Measurements from ENCODE around the gene MSI2. TPM values are rescaled to one million over a fixed set of nuclear protein-coding genes. Genes with fewer than 3 reads are reported as not detected.
A peak's percentile ranks its signal among the peaks of the same experiment; 100 is the strongest.

The MSI2 gene
- total RNA-seq, 1 experiment from 2014 or later: 61.2 TPM

- no peak for DNase-seq (ENCODE audit: low spot score)
Observed at GRCh38 chr17:57629886-57630285, 373.6 kb downstream of the MSI2 start.

- no peak for DNase-seq (ENCODE audit: low spot score)
Observed at GRCh38 chr17:57630736-57631135, 374.4 kb downstream of the MSI2 start.

- DNase-seq (ENCODE audit: low spot score): no peak
Observed at GRCh38 chr17:57631871-57632270, 375.5 kb downstream of the MSI2 start.

- no peak for DNase-seq (ENCODE audit: low spot score)
Observed at GRCh38 chr17:57632294-57632693, 376.0 kb downstream of the MSI2 start.

GRCh38 chr17:57633236-57633635 is 376.9 kb downstream of the MSI2 start:
- no peak for DNase-seq (ENCODE audit: low spot score)

GRCh38 chr17:57634713-57635465 is 378.6 kb downstream of the MSI2 start:
- DNase-seq (ENCODE audit: low spot score): peak; percentile 26

- no peak for DNase-seq (ENCODE audit: low spot score)
Observed at GRCh38 chr17:57636274-57636673, 380.0 kb downstream of the MSI2 start.

- no peak for DNase-seq (ENCODE audit: low spot score)
Observed at GRCh38 chr17:57636985-57637665, 380.8 kb downstream of the MSI2 start.

- no peak for DNase-seq (ENCODE audit: low spot score)
Observed at GRCh38 chr17:57637666-57638010, 381.3 kb downstream of the MSI2 start.

- no peak for DNase-seq (ENCODE audit: low spot score)
Observed at GRCh38 chr17:57638284-57638683, 382.0 kb downstream of the MSI2 start.

- no peak for DNase-seq (ENCODE audit: low spot score)
Observed at GRCh38 chr17:57639381-57639780, 383.1 kb downstream of the MSI2 start.

- DNase-seq (ENCODE audit: low spot score): no peak
Observed at GRCh38 chr17:57640079-57640478, 383.8 kb downstream of the MSI2 start.

- no peak for DNase-seq (ENCODE audit: low spot score)
Observed at GRCh38 chr17:57641761-57642160, 385.4 kb downstream of the MSI2 start.

- no peak for DNase-seq (ENCODE audit: low spot score)
Observed at GRCh38 chr17:57643062-57643461, 386.7 kb downstream of the MSI2 start.

- DNase-seq (ENCODE audit: low spot score): no peak
Observed at GRCh38 chr17:57644326-57644725, 388.0 kb downstream of the MSI2 start.

- DNase-seq (ENCODE audit: low spot score): no peak
Observed at GRCh38 chr17:57645950-57646665, 389.8 kb downstream of the MSI2 start.

GRCh38 chr17:57648720-57649119 is 392.4 kb downstream of the MSI2 start:
- no peak for DNase-seq (ENCODE audit: low spot score)

GRCh38 chr17:57649191-57649590 is 392.9 kb downstream of the MSI2 start:
- DNase-seq (ENCODE audit: low spot score): no peak

- no peak for DNase-seq (ENCODE audit: low spot score)
Observed at GRCh38 chr17:57649731-57650484, 393.6 kb downstream of the MSI2 start.

GRCh38 chr17:57650548-57650947 is 394.2 kb downstream of the MSI2 start:
- no peak for DNase-seq (ENCODE audit: low spot score)

- no peak for DNase-seq (ENCODE audit: low spot score)
Observed at GRCh38 chr17:57651451-57651850, 395.1 kb downstream of the MSI2 start.

GRCh38 chr17:57651996-57652395 is 395.7 kb downstream of the MSI2 start:
- no peak for DNase-seq (ENCODE audit: low spot score)
